Endothelial cell of umbilical vein (primary cell): ENCODE results near the gene OR8J3. TPM values are rescaled to one million over a fixed set of nuclear protein-coding genes. Genes with fewer than 3 reads are reported as not detected.

Source experiments
- polyA plus RNA-seq, 4 experiments: library from polyadenylated mRNA; depleted of rRNA in 3 of 4; stranded (reverse) in 3 of 4; unstranded in 1 of 4; fragments of >200 nt; gene quantifications; 2 replicates each; pipeline versions ENCODE4 v1.2.1 to v1.2.3, GENCODE V29; 2011 to 2012; ENCODE audit warnings: missing spikeins in 1 of 4
- small RNA-seq: library from RNA; depleted of rRNA; stranded (forward); fragments of <200 nt; gene quantifications from one replicate; pipeline ENCODE3, GENCODE V24; 2012; ENCODE audit warnings: low replicate concordance, low read depth; ENCODE audit not compliant: insufficient read depth, insufficient read length
- total RNA-seq: library from RNA; stranded (reverse); gene quantifications from 2 replicates; pipeline ENCODE4 v1.2.3, GENCODE V29; 2021

OR8J3 gene
- total and polyA plus RNA-seq, 2 donors (not counting 3 experiments of a cell fraction or from before 2014, with no cell fraction given), result not detected

Small RNAs within 50 kb of the gene (small RNA-seq; reads per million reads assigned to genes)
- gene OR8I4P, result not detected

Other genes starting within 250 kb of the OR8J3 start
- not detected in 2 replicates for gene OR5W2, start 225.6 kb downstream of the OR8J3 start, total RNA-seq
- not detected in 2 replicates for gene OR5W2, start 225.6 kb downstream of the OR8J3 start, polyA plus RNA-seq
- not detected in 2 replicates for gene OR5I1, start 203.8 kb downstream of the OR8J3 start, total RNA-seq
- gene OR5I1, start 203.8 kb downstream of the OR8J3 start, polyA plus RNA-seq, result not detected in 2 replicates
- gene OR10AG1, start 170.3 kb downstream of the OR8J3 start, total RNA-seq, result not detected in 2 replicates
- not detected in 2 replicates for gene OR10AG1, start 170.3 kb downstream of the OR8J3 start, polyA plus RNA-seq
- not detected in 2 replicates for gene OR5F1, start 145.6 kb downstream of the OR8J3 start, total RNA-seq
- gene OR5F1, start 145.6 kb downstream of the OR8J3 start, polyA plus RNA-seq, result not detected in 2 replicates
- gene OR5AS1, start 112.5 kb downstream of the OR8J3 start, total RNA-seq, result not detected in 2 replicates
- not detected in 2 replicates for gene OR5AS1, start 112.5 kb downstream of the OR8J3 start, polyA plus RNA-seq
- gene OR8I2, start 46.9 kb downstream of the OR8J3 start, total RNA-seq, result not detected in 2 replicates
- gene OR8I2, start 46.9 kb downstream of the OR8J3 start, polyA plus RNA-seq, result not detected in 2 replicates
- not detected in 2 replicates for gene OR8H2, start 36.5 kb downstream of the OR8J3 start, total RNA-seq
- gene OR8H2, start 36.5 kb downstream of the OR8J3 start, polyA plus RNA-seq, result not detected in 2 replicates
- not detected in 2 replicates for gene OR8H3, start 17.8 kb downstream of the OR8J3 start, total RNA-seq
- not detected in 2 replicates for gene OR8H3, start 17.8 kb downstream of the OR8J3 start, polyA plus RNA-seq
- not detected in 2 replicates for gene OR8K5, start 20.1 kb upstream of the OR8J3 start, total RNA-seq
- not detected in 2 replicates for gene OR8K5, start 20.1 kb upstream of the OR8J3 start, polyA plus RNA-seq
- not detected in 2 replicates for gene OR5J2, start 36.4 kb upstream of the OR8J3 start, total RNA-seq
- not detected in 2 replicates for gene OR5J2, start 36.4 kb upstream of the OR8J3 start, polyA plus RNA-seq
- not detected in 2 replicates for gene OR5T2, start 94.1 kb upstream of the OR8J3 start, total RNA-seq
- gene OR5T2, start 94.1 kb upstream of the OR8J3 start, polyA plus RNA-seq, result not detected in 2 replicates
- not detected in 2 replicates for gene OR5T3, start 112.1 kb upstream of the OR8J3 start, total RNA-seq
- not detected in 2 replicates for gene OR5T3, start 112.1 kb upstream of the OR8J3 start, polyA plus RNA-seq
- gene OR5T1, start 134.0 kb upstream of the OR8J3 start, total RNA-seq, result not detected in 2 replicates
- not detected in 2 replicates for gene OR5T1, start 134.0 kb upstream of the OR8J3 start, polyA plus RNA-seq
- gene OR8H1, start 152.1 kb upstream of the OR8J3 start, total RNA-seq, result not detected in 2 replicates
- gene OR8H1, start 152.1 kb upstream of the OR8J3 start, polyA plus RNA-seq, result not detected in 2 replicates
- gene OR8K3, start 174.9 kb upstream of the OR8J3 start, total RNA-seq, result not detected in 2 replicates
- gene OR8K3, start 174.9 kb upstream of the OR8J3 start, polyA plus RNA-seq, result not detected in 2 replicates
- not detected in 2 replicates for gene OR8K1, start 205.8 kb upstream of the OR8J3 start, total RNA-seq
- not detected in 2 replicates for gene OR8K1, start 205.8 kb upstream of the OR8J3 start, polyA plus RNA-seq
- not detected in 2 replicates for gene OR8J1, start 214.1 kb upstream of the OR8J3 start, total RNA-seq
- not detected in 2 replicates for gene OR8J1, start 214.1 kb upstream of the OR8J3 start, polyA plus RNA-seq
- not detected in 2 replicates for gene OR8U1, start 235.4 kb upstream of the OR8J3 start, total RNA-seq
- not detected in 2 replicates for gene OR8U1, start 235.4 kb upstream of the OR8J3 start, polyA plus RNA-seq